GM19468 (cell line): ENCODE measurements around the gene ATAD3B.
"Not testable (repeated sequence)": the region's sequence is repeated elsewhere in the genome, so short reads cannot be mapped to it uniquely, and the experiment has no call there.

Experiments
- ATAC-seq: cut with Tn5 transposase; IDR thresholded peaks from one replicate; pipeline ENCODE4 v1.9.1; 2021; ENCODE audit warnings: mild to moderate bottlenecking, moderate library complexity, moderate number of reproducible peaks; ENCODE audit not compliant: unreplicated experiment; ENCODE audit errors: extremely low read depth

ATAD3B gene

GRCh38 chr1:1446631-1447030 lies 24.9 kb upstream of the ATAD3B start:
- ATAC-seq, result not testable (repeated sequence)

DNA sequence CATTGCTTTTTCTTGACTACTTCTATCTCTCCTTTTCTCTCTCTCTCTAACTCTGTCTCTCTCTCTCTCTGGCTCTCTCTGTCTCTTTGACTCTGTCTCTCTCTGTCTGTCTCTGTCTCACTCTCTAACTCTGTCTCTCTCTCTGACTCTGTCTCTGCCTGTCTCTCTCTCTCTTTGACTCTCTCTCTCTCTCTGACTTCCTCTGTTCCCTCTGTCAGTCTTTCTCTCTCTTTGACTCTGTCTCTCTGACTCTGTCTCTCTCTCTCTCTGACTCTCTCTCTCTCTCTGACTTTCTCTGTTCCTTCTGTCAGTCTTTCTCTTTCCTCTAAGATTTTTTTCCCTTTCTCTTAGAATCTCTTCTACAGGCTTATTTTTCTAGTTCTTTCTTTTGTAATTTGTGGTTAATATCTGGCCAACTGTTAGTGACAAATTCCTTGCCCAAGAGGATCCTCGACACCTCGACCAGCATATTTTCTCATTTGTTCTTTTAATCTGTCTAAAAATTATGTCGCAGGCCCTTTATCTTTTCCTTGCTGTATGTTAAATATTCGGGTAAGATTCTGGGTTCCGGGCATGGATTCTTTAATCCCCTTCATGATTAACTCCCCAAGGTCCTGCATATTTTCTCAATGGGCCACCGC lies 22.3 kb upstream of the ATAD3B start, which contains the start of gene ATAD3C:
Gene ATAD3C, plus strand, starts transcription at position 591 of the 641 bp plus-strand sequence. CDS start 995 bp downstream, outside the sequence.
- ATAC-seq, result no peak

DNA sequence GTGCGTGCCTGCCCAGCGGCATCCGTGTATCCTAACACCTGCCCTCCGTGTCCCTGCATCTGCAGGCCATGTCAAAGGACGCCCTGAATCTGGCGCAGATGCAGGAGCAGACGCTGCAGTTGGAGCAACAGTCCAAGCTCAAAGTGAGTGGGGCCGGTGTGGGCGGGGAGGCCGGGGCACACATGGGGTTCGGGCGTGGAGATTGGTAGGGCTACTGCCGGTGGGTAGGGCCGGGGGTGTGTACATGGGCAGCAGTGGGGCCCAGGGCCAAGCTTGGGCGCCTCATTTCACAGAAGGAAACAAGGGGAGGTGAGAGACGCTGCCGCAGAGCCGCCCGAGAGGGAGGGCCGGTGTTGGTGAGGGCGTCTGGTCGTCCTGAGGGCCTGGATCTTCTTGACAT lies 20.9 kb upstream of the ATAD3B start:
- not testable (repeated sequence) for ATAC-seq

- ATAC-seq, result no peak
Observed at GRCh38 chr1:1451696-1452364, 19.7 kb upstream of the ATAD3B start.

DNA sequence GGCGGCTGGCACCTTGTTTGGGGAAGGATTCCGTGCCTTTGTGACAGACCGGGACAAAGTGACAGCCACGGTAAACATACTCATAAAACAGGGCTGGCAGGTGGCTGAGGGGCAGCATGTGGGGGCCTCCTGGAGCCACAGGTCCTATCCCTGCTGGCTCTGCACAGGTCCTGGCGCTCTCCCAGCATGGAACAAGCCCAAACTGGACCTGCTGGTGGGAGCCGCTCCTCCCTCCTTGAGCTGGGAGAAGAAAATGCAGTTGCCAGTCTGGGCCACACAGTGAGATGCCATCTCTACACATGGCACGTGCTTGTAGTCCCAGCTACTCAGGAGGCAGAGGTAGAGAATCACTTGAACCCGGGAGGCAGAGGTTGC lies 19.2 kb upstream of the ATAD3B start:
- ATAC-seq, result not testable (repeated sequence)

DNA sequence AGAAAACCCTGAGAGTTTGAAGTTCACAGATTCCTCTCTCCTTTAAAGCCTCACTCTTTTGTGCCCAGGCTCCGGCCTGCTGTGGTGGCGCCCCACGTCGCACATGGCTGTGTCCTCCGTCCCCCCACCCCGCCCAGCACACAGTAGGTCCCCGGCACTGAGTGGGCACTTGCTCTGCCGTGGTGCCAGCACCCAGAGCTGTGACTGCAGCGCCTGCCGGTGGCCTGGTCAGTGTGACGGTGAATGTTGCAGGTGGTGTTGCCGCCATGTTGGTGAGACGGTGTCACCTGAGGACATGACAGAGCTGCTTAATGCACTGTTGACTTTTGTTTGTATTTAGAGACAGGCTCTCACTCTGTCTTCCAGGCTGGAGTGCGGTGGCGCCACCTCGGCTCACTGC lies 18.7 kb upstream of the ATAD3B start:
- ATAC-seq, result no peak

GRCh38 chr1:1454286-1455056 lies 17.1 kb upstream of the ATAD3B start:
- ATAC-seq, result not testable (repeated sequence)

GRCh38 chr1:1455366-1455884 lies 16.1 kb upstream of the ATAD3B start:
- ATAC-seq, result no peak

GRCh38 chr1:1455934-1456333 lies 15.6 kb upstream of the ATAD3B start:
- not testable (repeated sequence) for ATAC-seq

DNA sequence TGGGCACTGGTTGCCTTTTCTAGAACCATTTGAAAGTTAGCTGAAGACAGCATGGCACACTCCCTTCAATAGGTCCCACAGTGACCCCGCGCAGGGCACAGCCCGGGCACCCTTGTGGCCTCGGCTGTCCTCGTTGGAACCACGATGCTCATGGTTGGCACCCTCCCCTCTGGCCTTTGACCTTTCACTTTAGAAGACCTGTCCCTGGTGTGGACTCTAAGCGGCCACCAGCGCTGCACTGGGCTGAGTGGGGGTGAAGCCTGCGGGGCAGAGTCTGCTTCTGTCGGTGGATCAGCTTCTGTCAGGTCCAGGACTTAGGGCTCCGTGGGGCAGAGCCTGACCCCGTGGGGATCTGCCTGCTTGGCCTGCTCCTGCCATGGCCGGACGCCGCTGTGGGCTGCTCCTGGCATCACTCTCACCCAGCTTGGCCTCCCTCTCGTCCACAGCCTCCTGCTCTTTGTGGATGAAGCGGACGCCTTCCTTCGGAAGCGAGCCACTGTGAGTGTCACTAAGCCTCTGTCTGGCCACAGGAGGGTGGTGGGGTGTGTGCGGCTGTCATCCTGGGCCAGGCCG lies 14.8 kb upstream of the ATAD3B start:
- ATAC-seq, result not testable (repeated sequence)

DNA sequence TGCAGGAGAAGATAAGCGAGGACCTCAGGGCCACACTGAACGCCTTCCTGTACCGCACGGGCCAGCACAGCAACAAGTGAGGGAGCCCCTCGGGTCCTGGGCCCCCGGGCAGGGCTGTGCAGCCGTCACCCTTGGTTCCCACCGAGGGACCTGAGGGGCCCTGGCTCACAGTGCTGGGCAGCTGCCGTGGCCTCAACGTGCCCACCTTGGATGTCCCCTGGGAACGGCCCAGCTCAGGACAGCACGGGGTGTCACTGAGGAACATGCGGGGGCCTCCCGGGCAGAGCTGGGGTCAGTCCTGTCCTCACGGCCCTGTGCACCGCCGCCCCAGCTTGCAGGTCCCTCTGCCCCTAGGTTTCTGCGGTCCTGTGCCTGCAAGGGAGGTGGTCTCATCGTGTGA lies 12.4 kb upstream of the ATAD3B start:
- ATAC-seq, result not testable (repeated sequence)

GRCh38 chr1:1459711-1460110 lies 11.9 kb upstream of the ATAD3B start:
- not testable (repeated sequence) for ATAC-seq

GRCh38 chr1:1460540-1461130 lies 10.9 kb upstream of the ATAD3B start:
- ATAC-seq, result no peak

GRCh38 chr1:1461721-1462317 lies 9.7 kb upstream of the ATAD3B start:
- no peak for ATAC-seq

DNA sequence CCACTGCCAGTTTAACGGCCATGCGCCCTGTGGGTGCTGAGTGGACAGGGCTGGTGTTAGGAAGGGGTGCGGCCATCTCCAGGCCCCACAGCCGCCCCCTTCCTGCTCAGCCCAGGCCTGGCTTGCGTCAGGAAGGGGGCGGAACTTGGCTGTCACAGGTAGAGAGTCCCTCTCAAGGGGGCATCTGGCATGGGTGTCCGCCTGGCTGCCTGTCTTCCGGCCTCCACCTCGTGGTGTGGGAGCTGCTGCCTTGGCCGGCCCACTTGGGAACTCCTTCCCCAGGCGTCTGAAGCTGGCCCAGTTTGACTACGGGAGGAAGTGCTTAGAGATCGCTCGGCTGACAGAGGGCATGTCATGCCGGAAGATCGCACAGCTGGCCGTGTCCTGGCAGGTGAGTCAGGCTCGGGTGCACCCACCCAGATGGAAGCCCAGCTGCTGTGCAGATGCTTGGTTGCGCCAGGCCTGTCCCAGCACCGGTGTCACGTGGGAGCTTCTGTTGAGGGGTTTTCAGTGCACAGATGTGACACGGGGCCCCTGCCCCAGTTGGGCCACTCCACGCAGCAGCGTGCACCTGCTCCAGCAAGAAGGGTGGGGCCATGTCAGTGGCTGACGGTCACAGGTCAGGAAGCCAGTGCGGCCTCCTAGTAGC lies 9.1 kb upstream of the ATAD3B start:
- ATAC-seq, result no peak

- no peak for ATAC-seq
Observed at GRCh38 chr1:1463312-1463711, 8.3 kb upstream of the ATAD3B start.

DNA sequence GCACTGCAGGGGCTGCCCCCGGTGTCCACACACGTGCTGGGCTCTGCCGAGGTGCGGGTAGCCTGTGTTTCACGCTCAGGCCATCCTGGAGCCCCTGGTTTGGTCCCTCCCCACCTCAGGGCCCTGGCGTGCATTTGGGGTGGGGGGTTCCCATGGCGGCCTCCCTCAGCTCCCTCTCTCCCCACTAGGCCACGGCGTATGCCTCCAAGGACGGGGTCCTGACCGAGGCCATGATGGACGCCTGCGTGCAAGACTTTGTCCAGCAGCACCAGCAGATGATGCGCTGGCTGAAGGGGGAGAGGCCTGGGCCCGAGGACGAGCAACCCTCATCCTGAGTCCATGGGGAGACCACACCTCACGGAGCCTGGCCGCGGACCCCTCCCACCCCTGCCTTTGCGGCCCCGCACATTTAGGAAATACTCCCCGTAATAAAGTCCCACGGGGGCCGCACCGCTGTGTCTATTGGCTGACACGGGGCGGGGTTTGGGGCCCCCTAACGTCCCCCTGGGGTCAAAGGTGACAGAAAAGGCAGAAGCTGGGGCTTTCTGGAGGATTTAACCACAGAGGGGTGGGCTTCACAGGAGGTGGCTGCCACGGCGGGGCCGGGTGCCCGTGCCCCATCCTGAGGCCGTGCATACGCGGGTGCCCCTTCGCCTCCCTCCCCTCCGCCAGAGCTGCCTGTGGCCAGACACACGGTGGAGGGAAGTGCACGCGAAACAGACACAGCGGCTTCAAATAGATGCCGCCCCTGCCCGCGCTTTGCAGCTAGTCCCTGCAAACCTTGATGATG lies 3.2 kb upstream of the ATAD3B start:
- ATAC-seq, result not testable (repeated sequence)

DNA sequence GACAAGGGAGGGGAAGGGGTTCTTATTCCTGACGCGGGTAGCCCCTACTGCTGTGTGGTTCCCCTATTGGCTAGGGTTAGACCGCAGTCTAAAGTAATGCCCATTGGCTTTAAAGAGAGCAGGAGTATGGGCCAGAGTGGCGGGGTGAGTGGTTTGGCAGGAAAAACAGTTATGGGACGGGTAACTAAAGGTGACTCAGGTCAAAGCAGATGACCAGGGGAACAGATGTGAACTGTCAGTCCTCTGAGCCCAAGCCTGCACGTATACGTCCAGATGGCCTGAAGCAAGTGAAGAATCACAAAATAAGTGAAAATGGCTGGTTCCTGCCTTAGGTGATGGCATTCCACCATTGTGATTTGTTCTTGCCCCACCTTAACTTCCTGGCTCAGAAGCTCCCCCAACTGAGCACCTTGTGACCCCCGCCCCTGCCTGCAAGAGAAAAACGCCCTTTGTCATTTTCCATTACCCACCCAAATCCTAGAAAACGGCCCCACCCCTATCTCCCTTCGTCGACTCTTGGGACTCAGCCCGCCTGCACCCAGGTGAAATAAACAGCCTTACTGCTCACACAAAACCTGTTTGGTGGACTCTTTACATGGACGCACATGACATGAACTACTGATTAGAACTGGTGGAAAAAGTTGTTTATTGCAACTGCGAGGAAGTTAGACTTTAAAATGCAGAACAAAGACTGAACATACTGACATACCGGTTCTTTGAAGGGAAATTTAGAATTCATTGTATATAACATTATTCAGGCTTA lies 758 bp upstream of the ATAD3B start:
- no peak for ATAC-seq
